VCaP (cell line): ENCODE results near the gene ABR.

ENCODE experiments used
- H3K27ac ChIP-seq: fragments of 450-650 bp; 2 replicates; pipeline ENCODE4 v1.5.1; 2017
- CTCF ChIP-seq: fragments of 450-650 bp; conservative IDR thresholded peaks from 2 replicates; pipeline ENCODE4 v1.5.1; 2017; ENCODE audit warnings: mild to moderate bottlenecking, moderate library complexity

The ABR gene

GRCh38 chr17:986322-986929, 193.4 kb downstream of the ABR start:
- H3K27ac ChIP-seq: no peak overlapping the region
- TF ChIP-seq CTCF: no peak

DNA sequence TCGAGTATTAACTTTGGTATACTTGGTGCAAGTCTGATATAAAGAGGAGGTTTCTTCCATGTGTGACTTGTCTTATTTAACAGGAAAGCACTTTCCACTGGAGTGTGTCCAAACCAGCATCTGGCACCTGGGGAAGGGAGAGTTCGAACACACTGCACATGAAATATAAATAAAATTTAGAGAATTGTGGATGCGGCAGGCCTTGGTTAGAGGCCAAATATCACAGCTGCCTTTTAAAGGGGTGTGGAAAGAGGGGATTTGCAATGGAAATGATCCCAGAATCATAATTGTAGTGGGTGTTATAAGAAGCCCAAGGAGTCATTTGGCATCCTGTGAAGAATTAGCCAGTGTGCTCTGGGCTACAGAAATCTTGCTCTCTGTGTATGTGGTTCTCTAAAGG, 195.9 kb downstream of the ABR start:
- H3K27ac ChIP-seq: no peak overlapping the region
- no peak for TF ChIP-seq CTCF

GRCh38 chr17:981292-981658, 198.5 kb downstream of the ABR start:
- TF ChIP-seq CTCF: peak; percentile 52
- peak overlapping the region; percentile 65; the same call in 1 of the 2 replicates for H3K27ac ChIP-seq

- peak; percentile 85 for TF ChIP-seq CTCF
- H3K27ac ChIP-seq: peak overlapping the region; percentile 65
These were observed 199.1 kb downstream of the ABR start for GRCh38 chr17:980406-981291.

- TF ChIP-seq CTCF: peak; percentile 60
- H3K27ac ChIP-seq: peak within 1 kb of the TSS; percentile 65
These were observed 200.0 kb downstream of the ABR start, which contains the start of gene NXN for GRCh38 chr17:979539-980405. NXN (minus strand) TSS chr17:979776.

DNA sequence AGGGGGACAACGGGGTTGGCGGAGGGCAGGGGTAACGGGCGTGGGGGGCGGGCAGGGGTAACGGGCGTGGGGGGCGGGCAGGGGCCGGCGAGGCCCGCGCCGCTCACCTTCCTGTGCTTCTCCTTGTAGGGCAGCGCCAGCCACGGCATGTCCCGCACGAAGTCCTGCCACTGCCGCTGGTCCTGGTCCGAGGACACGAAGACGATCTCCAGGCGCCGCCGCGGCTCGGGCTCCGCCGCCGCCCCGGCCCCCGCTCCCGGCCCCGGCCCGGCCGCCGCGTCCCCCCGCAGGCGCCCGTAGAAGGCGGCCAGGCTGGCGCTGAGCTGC, 200.6 kb downstream of the ABR start:
- peak overlapping the region; percentile 65 for H3K27ac ChIP-seq
- TF ChIP-seq CTCF: no peak
